ENCODE data around the gene PRDM16. TPM values are rescaled to one million over a fixed set of nuclear protein-coding genes. Genes with fewer than 3 reads are reported as not detected.

PRDM16 gene
- total and polyA plus RNA-seq, 2 of the 13 experiments (the other 11 are each of a cell fraction or from before 2014, with no cell fraction given): 0.15 to 0.81 TPM

GRCh38 chr1:3171761-3172160 lies 102.8 kb downstream of the PRDM16 start (continued):
- no peak for TF ChIP-seq SNAPC4 (CRISPR knock-in tag; IDR thresholded peaks at IDR 0.05)
- no peak for TF ChIP-seq RNF2 (conservative IDR thresholded peaks at IDR 0.05; ENCODE audit: low read depth)

GRCh38 chr1:3172431-3173380 lies 103.7 kb downstream of the PRDM16 start:
- no peak overlapping the region for H3K9ac ChIP-seq (ENCODE audit: insufficient read depth, low read depth, low read length)
- TF ChIP-seq ZNF543 (CRISPR knock-in tag; IDR thresholded peaks at IDR 0.05): peak; percentile 99
- no peak for TF ChIP-seq ZFP90 (CRISPR knock-in tag; IDR thresholded peaks at IDR 0.05; ENCODE audit: borderline replicate concordance)
- no peak for TF ChIP-seq ZNF549 (CRISPR knock-in tag; IDR thresholded peaks at IDR 0.05)
- no peak for TF ChIP-seq ZBTB33 (CRISPR knock-in tag; IDR thresholded peaks at IDR 0.05)
- TF ChIP-seq ZNF224 (CRISPR knock-in tag; IDR thresholded peaks at IDR 0.05): no peak
- TF ChIP-seq HNF1B (CRISPR knock-in tag; IDR thresholded peaks at IDR 0.05): no peak
- TF ChIP-seq PRDM4 (CRISPR knock-in tag; IDR thresholded peaks at IDR 0.05; ENCODE audit: borderline replicate concordance): no peak

More at GRCh38 chr1:3172431-3173380, 103.7 kb downstream of the PRDM16 start:
- intact Hi-C loops (cut with micrococcal nuclease; ENCODE audit: unreplicated experiment): loop anchor here (10.0 kb wide), 1 partner anchor 58 kb away; no protein-coding TSS in a partner anchor
- Histone ChIP-seq H3K4me2 (ENCODE audit: low read depth, low read length) (no peak overlapping the region), H3K79me2 (ENCODE audit: insufficient read depth, low read length) (no peaks in the 10 kb centered on the region), H4K20me1 (ENCODE audit: insufficient read depth, low read length) (no peaks in the 10 kb centered on the region), H3K27me3 (ENCODE audit: control insufficient read depth in 1 of 2, insufficient read depth in 2 of 2, low read length in 2 of 2) (peaks cover 1 to 3% of the 10 kb centered on the region in 2 experiments; a peak in 2 of 5 replicates), H3K36me3 (replicated peaks in 1 of 2; ENCODE audit: control insufficient read depth in 1 of 2, insufficient read depth in 2 of 2, low read length in 2 of 2) (no peaks in the 10 kb centered on the region), H3K4me1 (ENCODE audit: insufficient read depth, low read length) (peaks cover 22% of the 10 kb centered on the region), H3K27ac (ENCODE audit: extremely low read length, insufficient read depth, low read length) (no peak overlapping the region), H2AFZ (ENCODE audit: low read length) (no peak overlapping the region), H3K9me3 (ENCODE audit: low read length) (no peaks in the 10 kb centered on the region), H3K4me3 (replicated peaks in 1 of 3; ENCODE audit: insufficient read depth in 1 of 3, low read depth in 2 of 3, low read length in 3 of 3) (no peak overlapping the region)
- 78% methylated on average over 30 of the region's 34 CpGs for WGBS (ENCODE audit: low lambda C conversion rate)
- CTCF ChIA-PET (ENCODE audit: low intra/inter-chr PET ratio, low total read pairs): no interaction called here
- BruUV-seq (replicated peaks): no TSS peak
- FAIRE-seq (no peak), ATAC-seq (no peak), DNase-seq (ENCODE audit: low spot score) (no peak)
- in situ Hi-C loops (cut with HindIII; ENCODE audit: extremely low pct_ligation_motif_present, low pct_unique_long_range_greater_than_20kb): no loop called here
- POLR2A ChIA-PET: no interaction called here
